ENCODE measurements around the gene GALNT2. TPM values are rescaled to one million over a fixed set of nuclear protein-coding genes. Genes with fewer than 3 reads are reported as not detected.
A peak's percentile ranks its signal among the peaks of the same experiment; 100 is the strongest.

Gene GALNT2
- total and polyA plus RNA-seq, 12 donors, result 9.7 to 35.1 (median 25.8) TPM

GRCh38 chr1:230104395-230105244, 37.6 kb downstream of the GALNT2 start:
- H3K27ac ChIP-seq, result peak overlapping the region in 6 of 10 donors; percentile 26 to 87 (median 59)
- H3K4me3 ChIP-seq, result peak overlapping the region in 5 of 10 donors; percentile 7 to 33 (median 13)
- DNase-seq (peak; percentile 87 to 90), ATAC-seq (peak; percentile 80 to 97 (median 93))
- H3K36me3 ChIP-seq, result no peaks in the 10 kb centered on the region
- TF ChIP-seq CTCF (IDR thresholded peaks at IDR 0.05), result no peak
- peaks cover 8 to 59% (median 45%) of the 10 kb centered on the region in 9 donors for H3K4me1 ChIP-seq
- H3K27me3 ChIP-seq, result no peaks in the 10 kb centered on the region
- no peaks in the 10 kb centered on the region for H3K9me3 ChIP-seq
- intact Hi-C loops (cut with DNase I), result loop anchor here in 2 of 10 donors (5.0 to 10.0 kb wide), 2 partner anchors 32 to 110 kb away; no protein-coding TSS in a partner anchor
- WGBS, 2 donors, result 23 to 29% methylated on average over 19 of the region's 19 CpGs

GRCh38 chr1:230105245-230105753, 38.3 kb downstream of the GALNT2 start:
- no peak for ATAC-seq
- no peak for DNase-seq
- Histone ChIP-seq H3K27me3 (no peaks in the 10 kb centered on the region), H3K27ac (peak overlapping the region in 6 of 10 donors; percentile 26 to 87 (median 59)), H3K4me3 (peak overlapping the region in 2 of 10 donors; percentile 14 to 33), H3K9me3 (no peaks in the 10 kb centered on the region), H3K4me1 (peaks cover 8 to 66% (median 45%) of the 10 kb centered on the region in 9 donors), H3K36me3 (no peaks in the 10 kb centered on the region)
- WGBS, 2 donors, result 82 to 88% methylated on average over 12 of the region's 12 CpGs
- intact Hi-C loops (cut with DNase I), result loop anchor here in 2 of 10 donors (5.0 to 10.0 kb wide), 2 partner anchors 33 to 110 kb away; no protein-coding TSS in a partner anchor
- TF ChIP-seq CTCF (IDR thresholded peaks at IDR 0.05), result no peak

GRCh38 chr1:230105754-230106625, 39.0 kb downstream of the GALNT2 start:
- Histone ChIP-seq H3K27me3 (no peaks in the 10 kb centered on the region), H3K9me3 (no peaks in the 10 kb centered on the region), H3K36me3 (no peaks in the 10 kb centered on the region), H3K27ac (peak overlapping the region in 3 of 10 donors; percentile 34 to 87 (median 75)), H3K4me1 (peaks cover 8 to 66% (median 45%) of the 10 kb centered on the region in 9 donors), H3K4me3 (no peak overlapping the region)
- ATAC-seq (peak in 2 of 8 donors; percentile 4 to 24), DNase-seq (no peak)
- 66 to 75% methylated on average over 10 of the region's 10 CpGs for WGBS, 2 donors
- no peak for TF ChIP-seq CTCF (IDR thresholded peaks at IDR 0.05)
- intact Hi-C loops (cut with DNase I), result loop anchor here in 2 of 10 donors (5.0 to 10.0 kb wide), 2 partner anchors 34 to 109 kb away; no protein-coding TSS in a partner anchor

GRCh38 chr1:230107941-230108340, 40.9 kb downstream of the GALNT2 start:
- H3K4me3 ChIP-seq, result no peak overlapping the region
- ATAC-seq (no peak), DNase-seq (no peak)
- peaks cover 8 to 67% (median 49%) of the 10 kb centered on the region in 9 donors for H3K4me1 ChIP-seq
- no peaks in the 10 kb centered on the region for H3K36me3 ChIP-seq
- intact Hi-C loops (cut with DNase I), result loop anchor here in 2 of 10 donors (5.0 to 10.0 kb wide), 2 partner anchors 36 to 107 kb away; no protein-coding TSS in a partner anchor
- 87 to 96% methylated on average over 6 of the region's 6 CpGs for WGBS, 2 donors
- no peaks in the 10 kb centered on the region for H3K9me3 ChIP-seq
- no peak overlapping the region for H3K27ac ChIP-seq
- no peaks in the 10 kb centered on the region for H3K27me3 ChIP-seq
- no peak for TF ChIP-seq CTCF (IDR thresholded peaks at IDR 0.05)

Measured in heart right ventricle (tissue), 16 donors.